DOHH2 (cell line): ENCODE results near the gene CTRB2.

ENCODE experiments used
- H3F3A ChIP-seq: fragments of 200-600 bp; sonication (generic), shearing (Covaris generic); 2 replicates; pipeline ENCODE4 v1.6.0; 2016; ENCODE audit warnings: antibody characterized with exemption, mild to moderate bottlenecking; ENCODE audit not compliant: control insufficient read depth, insufficient read depth
- H3K27ac ChIP-seq: fragments of 200-600 bp; sonication (generic); 2 replicates; pipeline ENCODE4 v1.5.1; 2014; ENCODE audit warnings: low read depth, mild to moderate bottlenecking, low read length, moderate library complexity
- H3K27me3 ChIP-seq: fragments of 200-600 bp; sonication (generic); 2 replicates; pipeline ENCODE4 v1.6.1; 2014; ENCODE audit warnings: mild to moderate bottlenecking, low read length, mixed read lengths; ENCODE audit not compliant: control insufficient read depth
- H3K36me3 ChIP-seq: fragments of 200-600 bp; sonication (generic); 2 replicates; pipeline ENCODE4 v1.6.1; 2014; ENCODE audit warnings: mild to moderate bottlenecking, low read length, moderate library complexity, mixed read lengths; ENCODE audit not compliant: control insufficient read depth
- H3K4me1 ChIP-seq: fragments of 200-600 bp; sonication (generic); 2 replicates; pipeline ENCODE4 v1.6.1; 2014; ENCODE audit warnings: mild to moderate bottlenecking, low read length, mixed read lengths; ENCODE audit not compliant: control insufficient read depth
- H3K4me2 ChIP-seq: fragments of 200-600 bp; sonication (generic); 2 replicates; pipeline ENCODE4 v1.6.0; 2014; ENCODE audit warnings: mild to moderate bottlenecking, low read length, moderate library complexity
- H3K4me3 ChIP-seq: fragments of 200-600 bp; sonication (generic); 2 replicates; pipeline ENCODE4 v1.5.1; 2014; ENCODE audit warnings: mild to moderate bottlenecking, low read length, mixed read lengths
- H3K79me2 ChIP-seq: fragments of 200-600 bp; sonication (generic); 2 replicates; pipeline ENCODE4 v1.6.1; 2014; ENCODE audit warnings: mild to moderate bottlenecking, low read length, mixed read lengths; ENCODE audit not compliant: control insufficient read depth
- H3K9me2 ChIP-seq: fragments of 200-600 bp; sonication (generic); replicated peaks from 2 replicates; pipeline ENCODE4 v1.6.1; 2014; ENCODE audit warnings: mild to moderate bottlenecking, low read length, mixed read lengths; ENCODE audit not compliant: control insufficient read depth
- H3K9me3 ChIP-seq: fragments of 200-600 bp; sonication (generic); 2 replicates; pipeline ENCODE4 v1.6.1; 2014; ENCODE audit warnings: antibody characterized with exemption, low read length, mixed read lengths; ENCODE audit not compliant: control insufficient read depth, insufficient read depth
- H4K20me1 ChIP-seq: fragments of 200-600 bp; sonication (generic); 2 replicates; pipeline ENCODE4 v1.6.0; 2014; ENCODE audit warnings: low read depth, mild to moderate bottlenecking, antibody characterized with exemption, low read length, moderate library complexity; ENCODE audit not compliant: control insufficient read depth, insufficient read depth
- CTCF ChIP-seq: fragments of 200-600 bp; sonication (generic); IDR thresholded peaks from one replicate; pipeline ENCODE4 v1.5.1; 2014; ENCODE audit warnings: antibody characterized with exemption, mild to moderate bottlenecking, low read depth, low read length; ENCODE audit not compliant: poor library complexity, severe bottlenecking
- EZH2phosphoT487 ChIP-seq: fragments of 200-600 bp; sonication (generic); IDR thresholded peaks from 2 replicates; pipeline ENCODE4 v1.6.1; 2017; ENCODE audit warnings: borderline replicate concordance, mild to moderate bottlenecking, antibody characterized with exemption, low read length, moderate library complexity, mixed read lengths

Gene CTRB2

GRCh38 chr16:75235721-75236193, 28.8 kb upstream of the CTRB2 start:
- H3K4me2 ChIP-seq = no peak overlapping the region
- no peaks in the 10 kb centered on the region for H3K36me3 ChIP-seq
- peaks cover 4% of the 10 kb centered on the region; the same call in 1 of the 2 replicates for H3K4me1 ChIP-seq
- no peaks in the 10 kb centered on the region for H4K20me1 ChIP-seq
- no peaks in the 10 kb centered on the region for H3K9me2 ChIP-seq
- H3K9me3 ChIP-seq = no peaks in the 10 kb centered on the region
- no peak overlapping the region for H3K4me3 ChIP-seq
- TF ChIP-seq EZH2phosphoT487 = no peak
- no peak for TF ChIP-seq CTCF
- H3K27ac ChIP-seq = no peak overlapping the region
- H3K79me2 ChIP-seq = no peaks in the 10 kb centered on the region
- H3K27me3 ChIP-seq = no peaks in the 10 kb centered on the region
- H3F3A ChIP-seq = no peaks in the 10 kb centered on the region

- H3K4me1 ChIP-seq = peaks cover 4% of the 10 kb centered on the region; the same call in 1 of the 2 replicates
- H3K4me3 ChIP-seq = no peak overlapping the region
- H3K27ac ChIP-seq = no peak overlapping the region
- no peaks in the 10 kb centered on the region for H3F3A ChIP-seq
- no peaks in the 10 kb centered on the region for H3K79me2 ChIP-seq
- H3K9me2 ChIP-seq = no peaks in the 10 kb centered on the region
- H3K36me3 ChIP-seq = no peaks in the 10 kb centered on the region
- no peaks in the 10 kb centered on the region for H3K27me3 ChIP-seq
- no peaks in the 10 kb centered on the region for H4K20me1 ChIP-seq
- H3K9me3 ChIP-seq = no peaks in the 10 kb centered on the region
- TF ChIP-seq EZH2phosphoT487 (no peak), CTCF (no peak)
- no peak overlapping the region for H3K4me2 ChIP-seq
Observed at GRCh38 chr16:75234856-75235696, 28.1 kb upstream of the CTRB2 start.

GRCh38 chr16:75233611-75233938, 26.6 kb upstream of the CTRB2 start:
- no peaks in the 10 kb centered on the region for H3K36me3 ChIP-seq
- TF ChIP-seq EZH2phosphoT487 (no peak), CTCF (no peak)
- H3K79me2 ChIP-seq = no peaks in the 10 kb centered on the region
- H3F3A ChIP-seq = no peaks in the 10 kb centered on the region
- no peaks in the 10 kb centered on the region for H4K20me1 ChIP-seq
- H3K27me3 ChIP-seq = no peaks in the 10 kb centered on the region
- H3K4me1 ChIP-seq = peaks cover 4% of the 10 kb centered on the region; the same call in 1 of the 2 replicates
- no peak overlapping the region for H3K27ac ChIP-seq
- no peak overlapping the region for H3K4me3 ChIP-seq
- no peaks in the 10 kb centered on the region for H3K9me2 ChIP-seq
- H3K4me2 ChIP-seq = no peak overlapping the region
- H3K9me3 ChIP-seq = no peaks in the 10 kb centered on the region
